ENCODE results near the gene POU2AF1.

DNA sequence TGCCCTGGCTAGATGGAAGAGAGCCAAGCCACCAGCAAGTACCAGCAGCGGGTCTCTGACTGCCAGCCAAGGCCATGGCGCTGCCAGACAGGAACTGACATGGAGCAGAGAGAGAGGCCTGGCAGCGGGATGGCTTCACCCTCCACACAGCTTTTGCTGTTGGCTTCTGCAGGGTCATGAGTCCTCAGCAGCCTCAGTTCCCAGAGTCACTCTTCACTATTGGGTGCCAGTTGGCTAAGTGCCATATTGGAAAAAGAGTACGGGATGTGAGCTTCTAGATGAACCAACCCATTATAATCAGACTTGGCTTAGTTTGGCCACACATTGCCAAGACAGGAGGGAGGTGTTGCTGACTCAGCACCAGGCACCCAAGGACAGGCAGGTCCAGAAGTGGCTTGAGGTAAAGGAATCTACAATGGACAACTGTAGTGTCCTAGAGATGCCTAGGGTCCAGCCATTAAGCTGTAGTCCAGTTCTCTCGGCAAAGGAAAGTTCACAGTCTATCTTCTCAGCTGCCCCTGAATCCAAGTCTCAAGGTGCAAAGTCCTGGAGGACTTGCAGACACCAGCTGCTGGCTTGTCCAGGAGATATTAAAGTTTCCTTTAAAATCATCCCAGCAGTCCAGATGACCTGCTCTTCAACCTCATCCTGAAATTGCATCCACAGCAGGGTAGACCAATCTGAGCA is 40.7 kb upstream of the POU2AF1 start:
- TF ChIP-seq POLR2A (IDR thresholded peaks at IDR 0.05) (no peak), CTCF (IDR thresholded peaks at IDR 0.05) (no peak)

Measured in esophagus squamous epithelium (tissue), 4 donors.